Suprapubic skin (tissue), 4 donors: ENCODE measurements around the gene SYNM. TPM values are rescaled to one million over a fixed set of nuclear protein-coding genes. Genes with fewer than 3 reads are reported as not detected.

Experiments
- DNase-seq, 2 donors: peaks; one replicate each; pipeline ENCODE4 v3.0.0-alpha.2; 2019; ENCODE audit warnings: low spot score in 2 of 2
- H3K27ac ChIP-seq: fragments of 200-600 bp; sonication (generic); one replicate; pipeline ENCODE4 v1.5.1; 2019
- H3K27me3 ChIP-seq: fragments of 200-600 bp; sonication (generic); one replicate; pipeline ENCODE4 v1.5.1; 2019
- H3K36me3 ChIP-seq: fragments of 200-600 bp; sonication (generic); one replicate; pipeline ENCODE4 v1.5.1; 2019
- H3K4me1 ChIP-seq: fragments of 200-600 bp; sonication (generic); one replicate; pipeline ENCODE4 v1.5.1; 2019
- H3K4me3 ChIP-seq: fragments of 200-600 bp; sonication (generic); one replicate; pipeline ENCODE4 v1.5.1; 2019; ENCODE audit warnings: mild to moderate bottlenecking
- H3K9me3 ChIP-seq: fragments of 200-600 bp; sonication (generic); one replicate; pipeline ENCODE4 v1.5.1; 2019
- EP300 ChIP-seq: sonication (generic); formaldehyde crosslinking; IDR thresholded peaks from one replicate; pipeline ENCODE4 v1.6.1; 2017; ENCODE audit warnings: antibody characterized with exemption
- POLR2A ChIP-seq, 2 donors: fragments of 450-650 bp; IDR thresholded peaks; one replicate each; pipeline ENCODE4 v1.6.1; 2017; ENCODE audit warnings: antibody characterized with exemption in 2 of 2, mild to moderate bottlenecking in 2 of 2, moderate library complexity in 2 of 2
- POLR2AphosphoS5 ChIP-seq, 3 donors: sonication (generic); formaldehyde crosslinking; IDR thresholded peaks; one replicate each; pipeline ENCODE4 v1.6.1; 2017; ENCODE audit warnings: antibody characterized with exemption in 3 of 3
- WGBS: methylation state at CpG from one replicate; pipeline ENCODE4 v1.1.5; 2018; 5-methylcytosine and 5-hydroxymethylcytosine counted together
- total RNA-seq, 4 donors: library from RNA; depleted of rRNA; stranded (reverse); fragments of >200 nt; gene quantifications; one replicate each; pipeline ENCODE4 v1.1.0, GENCODE V29; 2016
- TF ChIP-seq, protein P1 (sequence below), 2 donors: fragments of 200-600 bp in 1 of 2; fragments of 450-650 bp in 1 of 2; sonication (generic) in 1 of 2; IDR thresholded peaks; one replicate each; pipeline ENCODE4 v1.5.1; 2016 to 2019; ENCODE audit warnings: antibody characterized with exemption in 2 of 2, mild to moderate bottlenecking in 1 of 2, moderate library complexity in 1 of 2

The SYNM gene
- total RNA-seq, 4 donors from 2014 or later: 6.7 to 20.3 (median 10.7) TPM

DNA sequence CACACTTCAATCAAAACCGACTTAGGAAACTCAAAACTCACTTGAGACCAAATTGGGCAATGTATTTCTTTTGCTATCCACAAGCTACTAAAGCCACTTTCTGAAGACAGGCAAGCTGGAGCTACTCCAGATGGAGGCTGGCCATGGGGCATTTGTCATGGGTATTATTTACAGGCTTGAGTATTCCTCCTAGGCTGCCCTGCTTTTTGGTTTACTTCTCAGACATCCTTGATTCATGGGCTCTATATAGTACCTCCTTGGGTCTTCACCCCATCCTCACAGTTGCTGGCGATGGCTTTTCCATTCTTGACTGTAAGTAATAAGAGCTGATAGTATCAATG, 18.6 kb upstream of the SYNM start:
- Histone ChIP-seq H3K36me3 (no peaks in the 10 kb centered on the region), H3K4me3 (no peak overlapping the region), H3K27me3 (no peaks in the 10 kb centered on the region), H3K27ac (no peak overlapping the region), H3K9me3 (no peaks in the 10 kb centered on the region), H3K4me1 (no peaks in the 10 kb centered on the region)
- TF ChIP-seq, protein P1, sequence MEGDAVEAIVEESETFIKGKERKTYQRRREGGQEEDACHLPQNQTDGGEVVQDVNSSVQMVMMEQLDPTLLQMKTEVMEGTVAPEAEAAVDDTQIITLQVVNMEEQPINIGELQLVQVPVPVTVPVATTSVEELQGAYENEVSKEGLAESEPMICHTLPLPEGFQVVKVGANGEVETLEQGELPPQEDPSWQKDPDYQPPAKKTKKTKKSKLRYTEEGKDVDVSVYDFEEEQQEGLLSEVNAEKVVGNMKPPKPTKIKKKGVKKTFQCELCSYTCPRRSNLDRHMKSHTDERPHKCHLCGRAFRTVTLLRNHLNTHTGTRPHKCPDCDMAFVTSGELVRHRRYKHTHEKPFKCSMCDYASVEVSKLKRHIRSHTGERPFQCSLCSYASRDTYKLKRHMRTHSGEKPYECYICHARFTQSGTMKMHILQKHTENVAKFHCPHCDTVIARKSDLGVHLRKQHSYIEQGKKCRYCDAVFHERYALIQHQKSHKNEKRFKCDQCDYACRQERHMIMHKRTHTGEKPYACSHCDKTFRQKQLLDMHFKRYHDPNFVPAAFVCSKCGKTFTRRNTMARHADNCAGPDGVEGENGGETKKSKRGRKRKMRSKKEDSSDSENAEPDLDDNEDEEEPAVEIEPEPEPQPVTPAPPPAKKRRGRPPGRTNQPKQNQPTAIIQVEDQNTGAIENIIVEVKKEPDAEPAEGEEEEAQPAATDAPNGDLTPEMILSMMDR (IDR thresholded peaks at IDR 0.05): no peak
- DNase-seq: no peak
- WGBS: 95% methylated on average over 2 of the region's 2 CpGs

DNA sequence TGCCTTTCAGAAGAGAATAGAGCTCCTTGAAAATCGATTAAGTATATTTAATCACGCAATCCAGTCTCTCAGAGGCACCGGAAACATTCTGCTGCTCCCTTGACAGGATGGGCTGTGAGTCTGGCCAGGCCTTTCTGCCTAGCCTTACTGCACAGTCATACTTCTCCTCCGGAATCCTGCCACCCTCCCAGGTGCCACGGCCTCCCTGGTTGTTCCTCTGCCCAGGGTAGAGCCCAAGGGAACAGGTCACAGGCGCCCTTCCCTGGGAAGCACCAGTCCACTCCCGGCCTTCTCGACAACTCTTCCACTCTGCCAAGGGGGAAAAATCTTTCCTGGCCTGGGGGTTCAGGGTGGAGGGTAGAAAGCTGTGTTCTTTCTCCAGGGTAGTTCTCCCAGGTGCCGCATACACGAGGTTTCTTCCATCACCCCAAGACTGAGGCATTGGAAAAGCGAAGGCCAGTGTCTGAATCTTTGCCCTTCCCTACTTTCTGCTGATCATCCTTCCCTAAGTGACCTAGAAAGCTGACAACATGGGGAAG, 17.4 kb upstream of the SYNM start:
- no peak overlapping the region for H3K4me3 ChIP-seq
- H3K27me3 ChIP-seq: no peaks in the 10 kb centered on the region
- WGBS: 89% methylated on average over 11 of the region's 11 CpGs
- no peaks in the 10 kb centered on the region for H3K9me3 ChIP-seq
- TF ChIP-seq, protein P1 (IDR thresholded peaks at IDR 0.05): no peak
- TF ChIP-seq POLR2A (IDR thresholded peaks at IDR 0.05): no peak
- TF ChIP-seq POLR2AphosphoS5 (IDR thresholded peaks at IDR 0.05): no peak
- no peak for TF ChIP-seq EP300
- H3K27ac ChIP-seq: no peak overlapping the region
- DNase-seq: peak in 1 of 2 donors; percentile 31
- no peaks in the 10 kb centered on the region for H3K36me3 ChIP-seq
- no peaks in the 10 kb centered on the region for H3K4me1 ChIP-seq

DNA sequence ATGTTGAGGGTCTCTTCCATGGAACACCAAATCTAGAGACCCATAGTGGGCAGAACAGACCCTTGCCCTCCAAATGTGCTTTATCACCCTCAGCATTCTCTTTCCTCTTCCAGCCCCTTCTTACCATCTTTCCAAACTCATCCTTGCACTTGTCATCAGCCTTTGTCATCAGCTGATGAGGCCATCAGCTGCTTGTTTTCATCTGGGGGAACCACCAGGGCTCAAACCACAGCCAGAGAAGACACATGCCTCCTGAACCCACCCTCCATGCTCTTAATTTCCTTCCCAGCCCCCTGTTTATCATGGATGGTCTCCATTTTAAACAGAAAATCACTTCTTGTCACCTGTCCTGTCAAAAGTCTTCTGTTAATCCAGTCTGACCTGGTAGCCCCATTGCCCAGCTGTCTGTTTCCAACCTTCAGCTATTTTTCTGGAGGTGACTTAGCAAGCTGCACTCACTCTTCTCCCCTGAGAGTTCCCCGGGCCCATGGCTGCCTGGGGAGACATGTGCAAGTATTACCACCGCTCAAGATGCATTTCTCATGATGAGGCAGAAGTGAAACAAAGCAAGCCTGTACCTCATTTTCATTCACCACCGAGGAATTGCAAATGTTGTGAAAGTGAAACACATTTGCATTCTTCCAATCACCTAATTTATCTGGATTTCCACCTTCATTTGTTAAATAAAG, 14.7 kb upstream of the SYNM start:
- H3K27me3 ChIP-seq: no peaks in the 10 kb centered on the region
- no peak overlapping the region for H3K27ac ChIP-seq
- peak in 1 of 2 donors; percentile 28 for DNase-seq
- H3K4me3 ChIP-seq: no peak overlapping the region
- H3K4me1 ChIP-seq: no peaks in the 10 kb centered on the region
- 60% methylated on average over 3 of the region's 3 CpGs for WGBS
- H3K36me3 ChIP-seq: no peaks in the 10 kb centered on the region
- no peaks in the 10 kb centered on the region for H3K9me3 ChIP-seq
- TF ChIP-seq POLR2AphosphoS5 (IDR thresholded peaks at IDR 0.05) (no peak), POLR2A (IDR thresholded peaks at IDR 0.05) (no peak), EP300 (no peak)
- TF ChIP-seq, protein P1 (IDR thresholded peaks at IDR 0.05): no peak

DNA sequence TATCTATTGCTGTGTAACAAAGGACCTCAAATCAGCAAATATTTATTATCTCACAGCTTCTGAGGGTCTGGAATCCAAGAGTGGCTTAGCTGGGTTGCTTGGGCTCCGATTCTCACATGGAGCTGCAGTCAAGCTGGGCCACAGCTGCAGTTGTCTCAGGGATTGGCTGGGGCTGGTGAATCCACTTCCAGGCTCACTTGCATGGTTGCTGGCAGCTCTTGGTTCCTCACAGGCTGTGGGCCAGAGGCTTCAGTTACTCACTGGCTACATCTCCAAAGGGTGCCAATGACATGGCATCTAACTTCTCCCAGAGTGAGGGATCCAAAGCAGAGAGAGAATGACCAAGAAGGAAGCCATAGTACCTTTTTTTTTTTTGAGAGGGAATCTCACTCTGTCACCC, 13.9 kb upstream of the SYNM start:
- Histone ChIP-seq H3K4me1 (no peaks in the 10 kb centered on the region), H3K4me3 (no peak overlapping the region), H3K27me3 (no peaks in the 10 kb centered on the region), H3K36me3 (no peaks in the 10 kb centered on the region), H3K27ac (no peak overlapping the region), H3K9me3 (no peaks in the 10 kb centered on the region)
- WGBS: 100% methylated on average over 1 of the region's 1 CpG
- no peak for DNase-seq
- no peak for TF ChIP-seq POLR2AphosphoS5 (IDR thresholded peaks at IDR 0.05)
- no peak for TF ChIP-seq EP300

DNA sequence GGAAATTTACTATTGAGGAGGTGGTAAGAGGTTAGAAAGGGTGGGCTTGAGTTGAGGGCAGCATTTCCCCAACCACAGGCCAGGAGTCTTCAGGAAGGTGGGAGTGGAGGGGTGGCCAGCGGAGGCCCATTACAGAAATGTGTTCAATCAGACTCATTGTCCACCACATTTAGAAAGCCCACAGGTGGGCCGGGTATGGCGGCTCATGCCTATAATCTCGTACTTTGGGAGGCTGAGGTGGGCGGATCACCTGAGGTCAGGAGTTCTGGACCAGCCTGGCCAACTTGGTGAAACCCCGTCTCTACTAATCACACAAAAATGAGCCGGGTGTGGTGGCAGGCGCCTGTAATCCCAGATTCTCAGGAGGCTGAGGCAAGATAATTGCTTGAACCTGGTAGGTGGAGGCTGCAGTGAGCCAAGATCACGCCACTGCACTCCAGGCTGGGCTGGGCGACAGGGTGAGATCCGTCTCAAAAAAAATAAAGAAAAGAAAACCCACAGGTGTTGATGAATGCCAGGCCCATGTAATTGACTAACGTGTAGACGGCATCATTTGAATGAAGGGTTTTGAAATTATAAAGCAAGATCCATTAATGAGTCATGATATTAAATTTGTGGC, 12.2 kb upstream of the SYNM start:
- Histone ChIP-seq H3K27ac (no peak overlapping the region), H3K4me1 (no peaks in the 10 kb centered on the region), H3K36me3 (no peaks in the 10 kb centered on the region), H3K4me3 (no peak overlapping the region), H3K9me3 (no peaks in the 10 kb centered on the region), H3K27me3 (no peaks in the 10 kb centered on the region)
- DNase-seq: peak in 1 of 2 donors; percentile 44
- TF ChIP-seq POLR2A (IDR thresholded peaks at IDR 0.05) (no peak), POLR2AphosphoS5 (IDR thresholded peaks at IDR 0.05) (no peak)
- 77% methylated on average over 13 of the region's 13 CpGs for WGBS

DNA sequence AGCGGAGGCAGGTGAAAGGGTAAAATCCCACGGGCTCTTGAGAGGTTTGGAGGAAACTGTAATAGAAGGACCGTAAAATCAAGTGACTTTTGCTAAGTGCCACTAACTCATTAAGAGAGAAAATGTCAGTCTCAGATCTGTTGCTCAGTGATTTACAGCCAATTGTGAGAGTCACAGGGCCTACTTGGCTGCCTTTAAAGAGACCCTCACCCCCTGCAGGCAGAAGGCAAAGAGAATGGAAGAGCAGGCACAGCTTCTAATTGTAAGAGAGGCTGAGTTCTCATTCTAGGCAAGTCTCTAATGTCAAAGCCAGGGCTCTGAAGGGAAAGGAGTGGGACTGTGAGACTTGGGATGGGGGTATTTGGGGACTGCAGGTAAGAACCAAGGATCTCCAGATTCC, 9.3 kb upstream of the SYNM start:
- WGBS: 61% methylated on average over 3 of the region's 3 CpGs
- no peak for TF ChIP-seq EP300
- no peak for TF ChIP-seq POLR2A (IDR thresholded peaks at IDR 0.05)
- TF ChIP-seq POLR2AphosphoS5 (IDR thresholded peaks at IDR 0.05): no peak
- Histone ChIP-seq H3K36me3 (no peaks in the 10 kb centered on the region), H3K27ac (no peak overlapping the region), H3K27me3 (peaks cover 16% of the 10 kb centered on the region), H3K4me1 (peaks cover 5% of the 10 kb centered on the region), H3K4me3 (no peak overlapping the region), H3K9me3 (no peaks in the 10 kb centered on the region)
- DNase-seq: no peak
